B cell (primary cell): ENCODE results near the gene C19orf33. TPM values are rescaled to one million over a fixed set of nuclear protein-coding genes. Genes with fewer than 3 reads are reported as not detected.
A peak's percentile ranks its signal among the peaks of the same experiment; 100 is the strongest.
"Not testable (repeated sequence)": the region's sequence is repeated elsewhere in the genome, so short reads cannot be mapped to it uniquely, and the experiment has no call there.

Experiments used
- ATAC-seq: fragments of 200-7000 bp; cut with Tn5 transposase; one replicate; pipeline ENCODE4 v1.10.0; 2021; ENCODE audit warnings: low read depth, mild to moderate bottlenecking, moderate number of reproducible peaks, moderate library complexity
- CTCF ChIA-PET: fragments of 350-600 bp; sonication (Branson Sonifier 250); formaldehyde crosslinking; loops from one replicate; lab custom pipeline; 2021; ENCODE audit warnings: antibody characterized with exemption, inconsistent platforms; lab: Charles Lee
- POLR2A ChIA-PET: fragments of 350-600 bp; sonication (Branson Sonifier 250); formaldehyde crosslinking; loops from one replicate; lab custom pipeline; 2021; ENCODE audit warnings: antibody characterized with exemption; lab: Charles Lee
- DNase-seq: peaks from one replicate; pipeline ENCODE4 v3.0.0; 2013
- H2AFZ ChIP-seq: 2 replicates; pipeline ENCODE4 v1.6.1; 2012; ENCODE audit warnings: mild to moderate bottlenecking, low read depth, low read length; ENCODE audit not compliant: insufficient read depth, poor library complexity, severe bottlenecking
- H3K27ac ChIP-seq, 2 donors: 1 replicate in 1 of 2; 2 replicates in 1 of 2; pipeline ENCODE4 v1.5.1; 2012 to 2013; ENCODE audit warnings: low read length in 2 of 2, mild to moderate bottlenecking in 2 of 2, moderate library complexity in 1 of 2
- H3K27me3 ChIP-seq, 4 experiments: fragments of 200-600 bp in 1 of 4; sonication (generic) in 1 of 4; replicated peaks in 1 of 4; 1 replicate in 2 of 4; 2 replicates in 2 of 4; pipeline versions ENCODE4 v1.6.1 to v1.7.0; 2013 to 2016; ENCODE audit warnings: low read length in 3 of 4, mild to moderate bottlenecking in 2 of 4, mixed read lengths in 1 of 4, moderate library complexity in 1 of 4; ENCODE audit not compliant: insufficient read depth in 4 of 4, control insufficient read depth in 3 of 4; ENCODE audit errors: control extremely low read depth in 1 of 4
- H3K36me3 ChIP-seq, 2 experiments: replicated peaks in 1 of 2; 1 replicate in 1 of 2; 2 replicates in 1 of 2; pipeline versions ENCODE4 v1.6.1 to v1.7.1; 2013; ENCODE audit warnings: low read length in 1 of 2; ENCODE audit not compliant: insufficient read depth in 2 of 2, control insufficient read depth in 1 of 2; ENCODE audit errors: control extremely low read depth in 1 of 2, extremely low read depth in 1 of 2
- H3K4me1 ChIP-seq, 2 donors: fragments of 200-600 bp in 1 of 2; sonication (generic) in 1 of 2; 1 replicate in 1 of 2; 2 replicates in 1 of 2; pipeline versions ENCODE4 v1.5.1 to v1.6.1; 2013 to 2017; ENCODE audit warnings: low read length in 2 of 2; ENCODE audit not compliant: control insufficient read depth in 2 of 2, insufficient read depth in 2 of 2
- H3K4me2 ChIP-seq: replicated peaks from 2 replicates; pipeline ENCODE3; 2012; ENCODE audit warnings: mild to moderate bottlenecking, low read depth, low read length; ENCODE audit not compliant: poor library complexity, severe bottlenecking
- H3K4me3 ChIP-seq, 5 experiments: fragments of 200-600 bp in 1 of 5; sonication (generic) in 1 of 5; 1 replicate in 3 of 5; 2 replicates in 2 of 5; pipeline versions ENCODE4 v1.5.1 to v1.7.0; 2011 to 2016; ENCODE audit warnings: low read length in 4 of 5, mild to moderate bottlenecking in 4 of 5, low read depth in 2 of 5, control low read depth in 1 of 5, moderate library complexity in 1 of 5; ENCODE audit not compliant: insufficient read depth in 1 of 5; ENCODE audit errors: control extremely low read depth in 1 of 5, extremely low read depth in 1 of 5
- H3K79me2 ChIP-seq: fragments of 200-600 bp; sonication (generic); one replicate; pipeline ENCODE4 v1.6.0; 2016; ENCODE audit warnings: low read length; ENCODE audit not compliant: control insufficient read depth, insufficient read depth
- H3K9ac ChIP-seq: fragments of 200-600 bp; sonication (generic); 2 replicates; pipeline ENCODE4 v1.6.1; 2017; ENCODE audit warnings: mild to moderate bottlenecking, low read length, moderate library complexity
- H3K9me3 ChIP-seq, 3 donors: one replicate each; pipeline versions ENCODE4 v1.6.1 to v1.7.1; 2013; ENCODE audit warnings: low read length in 2 of 3; ENCODE audit not compliant: control insufficient read depth in 2 of 3, insufficient read depth in 1 of 3; ENCODE audit errors: control extremely low read depth in 1 of 3
- H4K20me1 ChIP-seq: 2 replicates; pipeline ENCODE4 v1.6.0; 2012; ENCODE audit warnings: mild to moderate bottlenecking, low read length; ENCODE audit not compliant: insufficient read depth, control insufficient read depth, poor library complexity, severe bottlenecking
- H3K27ac Mint-ChIP-seq: one replicate; pipeline ENCODE4 v1.8.0; 2021; ENCODE audit warnings: mixed read lengths
- H3K27me3 Mint-ChIP-seq: one replicate; pipeline ENCODE4 v1.8.0; 2021; ENCODE audit warnings: mixed read lengths
- H3K4me1 Mint-ChIP-seq: one replicate; pipeline ENCODE4 v1.8.0; 2021; ENCODE audit warnings: mixed read lengths
- H3K4me3 Mint-ChIP-seq: one replicate; pipeline ENCODE4 v1.8.0; 2021; ENCODE audit warnings: mixed read lengths
- H3K9me3 Mint-ChIP-seq: one replicate; pipeline ENCODE4 v1.8.0; 2022; ENCODE audit warnings: mixed read lengths; ENCODE audit not compliant: insufficient read depth
- CTCF ChIP-seq: fragments of 200-600 bp; IDR thresholded peaks from one replicate; pipeline ENCODE4 v1.8.0; 2022; ENCODE audit warnings: antibody characterized with exemption, mild to moderate bottlenecking
- EZH2 ChIP-seq: IDR thresholded peaks from 2 replicates; pipeline ENCODE4 v1.6.1; 2012; ENCODE audit warnings: borderline replicate concordance, low read depth, mild to moderate bottlenecking, moderate library complexity, low read length; ENCODE audit not compliant: insufficient read depth, poor library complexity, severe bottlenecking
- WGBS: methylation state at CpG from one replicate; pipeline ENCODE4 v1.1.5; 2013; ENCODE audit warnings: missing lambda C conversion rate; ENCODE audit not compliant: insufficient coverage; 5-methylcytosine and 5-hydroxymethylcytosine counted together
- intact Hi-C: fragments of 100-400 bp; cut with micrococcal nuclease; formaldehyde crosslinking; loops from one replicate; pipeline ENCODE4 v1.10.0; 2022
- polyA plus RNA-seq: library from polyadenylated mRNA; depleted of rRNA; stranded (reverse); fragments of >200 nt; gene quantifications from 2 replicates; pipeline ENCODE4 v1.2.3, GENCODE V29; 2012
- total RNA-seq, 2 donors: library from RNA; stranded (reverse); fragments of 120-200 nt in 1 of 2; gene quantifications; 1 replicate in 1 of 2; 2 replicates in 1 of 2; pipeline versions ENCODE4 v1.2.3 to v1.2.4, GENCODE V29; 2013 to 2022

C19orf33 gene
- total and polyA plus RNA-seq, 2 donors (not counting 1 experiment from before 2014, with no cell fraction given), result 1.2 TPM; not detected in 1

- peak overlapping the region; percentile 94 for H3K4me2 ChIP-seq
- POLR2A ChIA-PET, result interaction anchor here (0.5 to 2.4 kb wide), 5 partner anchors 9 to 46 kb away, joined by 3 to 13 read pairs (median 3); partner anchors contain the start of gene SPINT2
Observed at GRCh38 chr19:38255383-38256014, 48.6 kb upstream of the C19orf33 start.

GRCh38 chr19:38261942-38262341 is 42.1 kb upstream of the C19orf33 start:
- H3K4me3 Mint-ChIP-seq, H2AFZ ChIP-seq, H3K27me3 Mint-ChIP-seq, H3K9me3 ChIP-seq, H4K20me1 ChIP-seq, H3K27ac ChIP-seq, intact Hi-C loops, H3K9me3 Mint-ChIP-seq, H3K27me3 ChIP-seq, ATAC-seq, H3K4me2 ChIP-seq, H3K4me3 ChIP-seq, DNase-seq, H3K36me3 ChIP-seq, H3K9ac ChIP-seq, H3K27ac Mint-ChIP-seq: not testable (repeated sequence)
- peaks cover 21% of the 10 kb centered on the region for H3K79me2 ChIP-seq
- WGBS, result 100% methylated on average over 12 of the region's 12 CpGs
- POLR2A ChIA-PET, result interaction anchor here (1.3 kb wide), 1 partner anchor 9 kb away, joined by 4 read pairs; no protein-coding TSS in a partner anchor
- peaks cover 30% of the 10 kb centered on the region for H3K4me1 Mint-ChIP-seq
- CTCF ChIA-PET, result interaction anchor here (0.9 kb wide), 1 partner anchor 18 kb away, joined by 5 read pairs; no protein-coding TSS in a partner anchor
- peaks cover 22 to 29% of the 10 kb centered on the region in 2 donors for H3K4me1 ChIP-seq

More at GRCh38 chr19:38255383-38256014, 48.6 kb upstream of the C19orf33 start:
- TF ChIP-seq EZH2 (no peak), CTCF (no peak)
- Histone ChIP-seq H3K9ac (peak overlapping the region; percentile 63), H3K79me2 (peaks cover 5% of the 10 kb centered on the region), H3K36me3 (no peaks in the 10 kb centered on the region), H4K20me1 (no peaks in the 10 kb centered on the region), H3K9me3 (no peaks in the 10 kb centered on the region), H3K4me3 (peak overlapping the region; percentile 33 to 72 (median 54)), H2AFZ (peak overlapping the region; percentile 84), H3K27ac (peak overlapping the region in 1 of 2 donors; percentile 46), H3K4me1 (peaks cover 55 to 62% of the 10 kb centered on the region in 2 donors), H3K27me3 (peaks cover 0 to 3% (median 0%) of the 10 kb centered on the region in 4 experiments)
- Mint-ChIP-seq H3K4me1 (peaks cover 54% of the 10 kb centered on the region), H3K27me3 (no peaks in the 10 kb centered on the region), H3K4me3 (peak overlapping the region; percentile 81), H3K9me3 (no peaks in the 10 kb centered on the region), H3K27ac (peak overlapping the region; percentile 84)
- WGBS, result 48% methylated on average over 12 of the region's 17 CpGs
- intact Hi-C loops, result loop anchor here (1.0 to 5.0 kb wide), 2 partner anchors 11 to 358 kb away; no protein-coding TSS in a partner anchor
- CTCF ChIA-PET, result interaction anchor here (0.6 to 3.9 kb wide), 12 partner anchors 8 to 357 kb away, joined by 3 to 59 read pairs (median 3); partner anchors contain the start of genes CATSPERG, KCNK6 and SPINT2
- peak; percentile 50 for DNase-seq
- ATAC-seq, result peak; percentile 12
